Thoracic aorta (tissue), 2 donors: ENCODE data around the gene KIF3A. TPM values are rescaled to one million over a fixed set of nuclear protein-coding genes. Genes with fewer than 3 reads are reported as not detected.

Source experiments
- ATAC-seq: fragments of 150-250 bp; one replicate; pipeline ENCODE4 v1.8.0; 2017; ENCODE audit warnings: low read depth; ENCODE audit not compliant: insufficient number of reproducible peaks, low FRiP score
- DNase-seq: peaks from one replicate; pipeline ENCODE4 v3.0.0-alpha.2; 2020; ENCODE audit warnings: low spot score
- H3K27ac ChIP-seq, 2 donors: fragments of 200-600 bp; sonication (generic); 1 replicate in 1 of 2; 2 replicates in 1 of 2; pipeline ENCODE4 v1.5.1; 2016; ENCODE audit warnings: mild to moderate bottlenecking in 2 of 2, moderate library complexity in 2 of 2
- H3K27me3 ChIP-seq: fragments of 200-600 bp; sonication (generic); replicated peaks from 2 replicates; pipeline ENCODE4 v1.6.0; 2016; ENCODE audit warnings: mild to moderate bottlenecking; ENCODE audit not compliant: insufficient read depth
- H3K36me3 ChIP-seq: fragments of 200-600 bp; sonication (generic); one replicate; pipeline ENCODE4 v1.5.1; 2016
- H3K4me1 ChIP-seq, 2 donors: fragments of 200-600 bp; sonication (generic); 1 replicate in 1 of 2; 2 replicates in 1 of 2; pipeline versions ENCODE4 v1.5.1 to v1.6.0; 2016; ENCODE audit warnings: low read depth in 2 of 2, mild to moderate bottlenecking in 1 of 2; ENCODE audit not compliant: control insufficient read depth in 1 of 2
- H3K4me3 ChIP-seq: fragments of 200-600 bp; sonication (generic); 2 replicates; pipeline ENCODE4 v1.5.1; 2016; ENCODE audit warnings: mild to moderate bottlenecking
- H3K9me3 ChIP-seq: fragments of 200-600 bp; sonication (generic); 2 replicates; pipeline ENCODE4 v1.5.1; 2016
- CTCF ChIP-seq: fragments of 200-600 bp; sonication (generic); IDR thresholded peaks from one replicate; pipeline ENCODE4 v1.5.1; 2019; ENCODE audit warnings: antibody characterized with exemption
- total RNA-seq, 2 donors: library from RNA; depleted of rRNA; stranded (reverse); fragments of >200 nt; gene quantifications; one replicate each; pipeline versions ENCODE4 v1.1.0 to v1.2.3, GENCODE V29; 2016

Gene KIF3A
- total RNA-seq, 2 donors from 2014 or later: 3.7 to 5.9 TPM

DNA sequence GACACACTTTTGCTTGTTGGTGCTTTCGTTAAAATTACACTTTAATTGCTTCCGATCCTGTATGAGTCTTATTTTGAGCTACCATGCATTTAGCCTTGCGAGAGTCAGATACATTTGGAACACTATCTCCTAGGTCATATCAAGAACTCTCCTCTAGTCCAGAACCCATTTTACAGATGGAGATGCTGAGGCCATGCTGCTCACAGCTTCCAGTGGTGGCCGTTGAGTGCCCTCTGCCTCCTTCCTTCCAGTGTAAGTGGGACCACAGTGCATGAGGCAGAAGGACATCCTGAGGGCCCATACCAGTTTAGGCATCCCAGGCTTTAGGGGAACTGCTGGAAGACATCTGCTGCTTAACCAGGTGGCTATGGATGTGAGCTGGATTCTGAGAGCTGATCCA lies 16.8 kb upstream of the KIF3A start:
- H3K27ac ChIP-seq: no peak overlapping the region
- no peaks in the 10 kb centered on the region for H3K9me3 ChIP-seq
- peaks cover 11% of the 10 kb centered on the region for H3K36me3 ChIP-seq
- no peak for TF ChIP-seq CTCF
- ATAC-seq: no peak
- H3K27me3 ChIP-seq: no peaks in the 10 kb centered on the region
- DNase-seq: no peak
- H3K4me3 ChIP-seq: no peak overlapping the region
- no peaks in the 10 kb centered on the region for H3K4me1 ChIP-seq

GRCh38 chr5:132753135-132753987 lies 16.0 kb upstream of the KIF3A start:
- Histone ChIP-seq H3K36me3 (peaks cover 5% of the 10 kb centered on the region), H3K27me3 (no peaks in the 10 kb centered on the region), H3K27ac (no peak overlapping the region), H3K4me1 (no peaks in the 10 kb centered on the region), H3K9me3 (no peaks in the 10 kb centered on the region), H3K4me3 (no peak overlapping the region)
- no peak for TF ChIP-seq CTCF
- ATAC-seq (no peak), DNase-seq (no peak)

GRCh38 chr5:132752581-132753125 lies 15.3 kb upstream of the KIF3A start:
- H3K9me3 ChIP-seq: no peaks in the 10 kb centered on the region
- H3K27ac ChIP-seq: no peak overlapping the region
- no peak for TF ChIP-seq CTCF
- peaks cover 4% of the 10 kb centered on the region for H3K36me3 ChIP-seq
- DNase-seq (no peak), ATAC-seq (no peak)
- H3K4me3 ChIP-seq: no peak overlapping the region
- no peaks in the 10 kb centered on the region for H3K27me3 ChIP-seq
- H3K4me1 ChIP-seq: no peaks in the 10 kb centered on the region

DNA sequence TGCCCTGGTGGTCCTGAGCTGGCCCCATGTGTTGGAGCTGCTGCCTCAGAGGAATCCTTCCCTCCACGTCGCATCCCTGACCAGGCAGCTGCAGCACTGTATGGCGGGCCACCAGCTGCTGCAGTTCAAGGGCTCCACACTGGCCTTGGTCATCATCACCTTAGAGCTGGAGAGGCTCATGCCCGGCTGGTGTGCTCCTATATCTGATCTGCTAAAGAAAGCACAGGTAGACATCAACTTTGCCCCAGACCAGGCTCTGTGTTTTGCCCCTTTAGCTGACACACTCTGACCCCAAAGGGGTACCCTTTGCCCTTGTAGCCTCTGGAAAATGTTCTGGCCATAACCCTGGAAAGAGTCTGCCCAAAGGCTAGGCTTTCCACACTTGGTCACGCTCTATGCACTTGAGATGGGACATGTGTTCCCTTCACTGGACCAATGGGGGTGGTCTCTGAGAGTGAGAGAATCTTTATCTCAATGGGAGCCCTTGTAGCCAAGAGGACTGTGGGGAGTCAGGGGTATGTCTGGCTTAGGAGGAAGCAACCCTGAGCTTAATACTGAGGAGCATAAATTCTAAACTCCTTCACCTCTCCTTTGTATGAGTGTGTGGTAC lies 14.7 kb upstream of the KIF3A start:
- H3K9me3 ChIP-seq: no peaks in the 10 kb centered on the region
- H3K4me1 ChIP-seq: peaks cover 0 to 1% of the 10 kb centered on the region in 2 donors
- ATAC-seq (no peak), DNase-seq (no peak)
- H3K27me3 ChIP-seq: no peaks in the 10 kb centered on the region
- H3K36me3 ChIP-seq: no peaks in the 10 kb centered on the region
- H3K27ac ChIP-seq: no peak overlapping the region
- no peak overlapping the region for H3K4me3 ChIP-seq
- TF ChIP-seq CTCF: no peak

DNA sequence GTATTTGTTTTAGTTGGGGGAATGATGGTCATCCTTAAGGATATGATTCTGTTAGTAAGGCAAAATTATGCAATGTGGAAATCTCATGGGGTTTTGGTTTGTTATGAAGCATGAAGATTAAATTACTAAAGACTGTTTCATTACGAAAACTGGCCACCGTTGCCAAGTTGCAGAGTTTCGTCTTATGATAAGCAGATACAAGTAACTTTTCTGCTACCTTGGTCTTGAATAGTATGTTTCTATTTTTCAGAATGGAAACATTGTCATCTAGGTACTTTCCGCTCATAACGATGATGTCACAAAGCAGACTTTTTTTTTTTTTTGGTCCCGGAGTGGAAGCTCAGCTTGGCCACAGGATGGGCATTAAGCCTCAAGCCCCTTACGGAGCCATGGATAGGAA lies 14.1 kb upstream of the KIF3A start:
- no peak for TF ChIP-seq CTCF
- Histone ChIP-seq H3K27ac (no peak overlapping the region), H3K4me3 (no peak overlapping the region), H3K27me3 (no peaks in the 10 kb centered on the region), H3K36me3 (no peaks in the 10 kb centered on the region), H3K9me3 (no peaks in the 10 kb centered on the region), H3K4me1 (peaks cover 0 to 5% of the 10 kb centered on the region in 2 donors)
- DNase-seq (no peak), ATAC-seq (no peak)
